IMR-90 (cell line): ENCODE results near the gene HSBP1L1. TPM values are rescaled to one million over a fixed set of nuclear protein-coding genes. Genes with fewer than 3 reads are reported as not detected.

Experiments used
- ATAC-seq: fragments of 200-7000 bp; cut with Tn5 transposase; 2 replicates; pipeline ENCODE4 v1.9.1; 2020; ENCODE audit warnings: low read depth, mild to moderate bottlenecking, moderate library complexity
- BruUV-seq: library from RNA; stranded (reverse); fragments of 400-500 nt; replicated peaks from 2 replicates; lab custom pipeline; 2021; lab: Mats Ljungman, UMichigan
- CTCF ChIA-PET: fragments of 300-600 bp; formaldehyde crosslinking; extraction: SDS; loops from one replicate; lab custom pipeline; 2021; ENCODE audit warnings: antibody characterized with exemption; lab: Yijun Ruan, JAX
- POLR2A ChIA-PET: fragments of 300-600 bp; sonication (Branson Sonifier 250); formaldehyde crosslinking; loops from one replicate; lab custom pipeline; 2022; ENCODE audit warnings: antibody characterized with exemption; ENCODE audit not compliant: unreplicated experiment; lab: Charles Lee
- DNase-seq: peaks from one replicate; pipeline ENCODE4 v3.0.0; 2013
- H2AFZ ChIP-seq: replicated peaks from 2 replicates; pipeline ENCODE3; 2013; ENCODE audit warnings: low read length, mild to moderate bottlenecking; ENCODE audit not compliant: poor library complexity
- H2AK5ac ChIP-seq: 2 replicates; pipeline ENCODE4 v1.6.1; 2013; ENCODE audit warnings: low read depth, low read length, inconsistent platforms
- H2AK9ac ChIP-seq: replicated peaks from 2 replicates; pipeline ENCODE3; 2013; ENCODE audit warnings: mild to moderate bottlenecking, low read depth, low read length, moderate library complexity; ENCODE audit not compliant: poor library complexity
- H2BK120ac ChIP-seq: 2 replicates; pipeline ENCODE4 v1.6.1; 2013; ENCODE audit warnings: low read depth, low read length, inconsistent platforms
- H2BK15ac ChIP-seq: 3 replicates; pipeline ENCODE4 v1.6.1; 2013; ENCODE audit warnings: low read depth, low read length, inconsistent platforms
- H2BK20ac ChIP-seq: 2 replicates; pipeline ENCODE4 v1.6.1; 2013; ENCODE audit warnings: low read depth, mild to moderate bottlenecking, inconsistent platforms, low read length, moderate library complexity
- H2BK5ac ChIP-seq: 2 replicates; pipeline ENCODE4 v1.6.1; 2013; ENCODE audit warnings: mild to moderate bottlenecking, low read depth, low read length, inconsistent platforms; ENCODE audit not compliant: poor library complexity, severe bottlenecking
- H3K14ac ChIP-seq: replicated peaks from 2 replicates; pipeline ENCODE4 v1.6.1; 2013; ENCODE audit warnings: low read depth, low read length, inconsistent platforms
- H3K18ac ChIP-seq: 2 replicates; pipeline ENCODE4 v1.6.1; 2013; ENCODE audit warnings: low read depth, low read length, control low read depth
- H3K23ac ChIP-seq: 2 replicates; pipeline ENCODE4 v1.6.1; 2013; ENCODE audit warnings: low read depth, low read length, inconsistent platforms
- H3K27ac ChIP-seq: 2 replicates; pipeline ENCODE4 v1.5.1; 2013; ENCODE audit warnings: mild to moderate bottlenecking, control low read depth, low read length; ENCODE audit not compliant: insufficient read depth
- H3K27me3 ChIP-seq: 2 replicates; pipeline ENCODE4 v1.6.1; 2013; ENCODE audit warnings: low read length; ENCODE audit not compliant: control insufficient read depth, insufficient read depth
- H3K36me3 ChIP-seq: 2 replicates; pipeline ENCODE4 v1.6.1; 2013; ENCODE audit warnings: low read length, mixed read lengths; ENCODE audit not compliant: control insufficient read depth, insufficient read depth
- H3K4ac ChIP-seq: 2 replicates; pipeline ENCODE4 v1.6.1; 2013; ENCODE audit warnings: low read depth, low read length, inconsistent platforms
- H3K4me1 ChIP-seq: 2 replicates; pipeline ENCODE4 v1.6.1; 2013; ENCODE audit warnings: low read length, mixed read lengths; ENCODE audit not compliant: control insufficient read depth, insufficient read depth
- H3K4me2 ChIP-seq: 2 replicates; pipeline ENCODE4 v1.6.1; 2013; ENCODE audit warnings: low read depth, mild to moderate bottlenecking, control low read depth, low read length, moderate library complexity
- H3K4me3 ChIP-seq: 2 replicates; pipeline ENCODE4 v1.5.1; 2013; ENCODE audit warnings: low read depth, mild to moderate bottlenecking, control low read depth, low read length, moderate library complexity; ENCODE audit not compliant: insufficient read depth
- H3K56ac ChIP-seq: 2 replicates; pipeline ENCODE4 v1.6.1; 2013; ENCODE audit warnings: low read length, inconsistent platforms; ENCODE audit not compliant: insufficient read depth; ENCODE audit errors: extremely low read depth
- H3K79me1 ChIP-seq, 2 experiments: 2 replicates each; pipeline ENCODE4 v1.6.1; 2013; ENCODE audit warnings: low read length in 2 of 2, inconsistent platforms in 1 of 2, low read depth in 1 of 2
- H3K9ac ChIP-seq: 2 replicates; pipeline ENCODE4 v1.6.1; 2013; ENCODE audit warnings: low read depth, low read length, control low read depth
- H3K9me1 ChIP-seq: 2 replicates; pipeline ENCODE4 v1.6.1; 2013; ENCODE audit warnings: low read length, inconsistent platforms; ENCODE audit not compliant: insufficient read depth
- H3K9me3 ChIP-seq: 2 replicates; pipeline ENCODE4 v1.6.1; 2013; ENCODE audit warnings: low read length; ENCODE audit not compliant: control insufficient read depth, insufficient read depth
- H4K20me1 ChIP-seq: 2 replicates; pipeline ENCODE4 v1.6.1; 2013; ENCODE audit warnings: low read length, inconsistent platforms; ENCODE audit not compliant: insufficient read depth
- H4K5ac ChIP-seq: 2 replicates; pipeline ENCODE4 v1.6.1; 2013; ENCODE audit warnings: mild to moderate bottlenecking, low read depth, low read length, control low read depth
- H4K8ac ChIP-seq, 2 experiments: 2 replicates each; pipeline ENCODE4 v1.6.1; 2013; ENCODE audit warnings: low read depth in 2 of 2, low read length in 2 of 2, control low read depth in 1 of 2, inconsistent platforms in 1 of 2
- H4K91ac ChIP-seq: 2 replicates; pipeline ENCODE4 v1.6.1; 2013; ENCODE audit warnings: low read depth, low read length, inconsistent platforms; ENCODE audit not compliant: insufficient read depth
- BHLHE40 ChIP-seq: fragments of 150-350 bp; IDR thresholded peaks from 2 replicates; pipeline ENCODE4 v1.6.1; 2016; ENCODE audit warnings: mild to moderate bottlenecking, low read depth, low read length
- FOS ChIP-seq: fragments of 150-350 bp; IDR thresholded peaks from 2 replicates; pipeline ENCODE4 v1.6.1; 2016; ENCODE audit warnings: low read depth, low read length
- NFE2L2 ChIP-seq: fragments of 150-350 bp; IDR thresholded peaks from 2 replicates; pipeline ENCODE4 v1.6.1; 2016; ENCODE audit warnings: low read depth, mild to moderate bottlenecking, low read length
- RAD21 ChIP-seq: IDR thresholded peaks from 2 replicates; pipeline ENCODE4 v1.6.1; 2012; ENCODE audit warnings: low read length, improper control_type of control experiment
- RFX5 ChIP-seq: IDR thresholded peaks from 2 replicates; pipeline ENCODE4 v1.8.0; 2012; ENCODE audit warnings: low read depth, mild to moderate bottlenecking, low read length, moderate library complexity
- WGBS, 2 experiments: methylation state at CpG; one replicate each; pipeline versions ENCODE4 v1.1.5 to v1.1.7; 2013; ENCODE audit warnings: missing lambda C conversion rate in 2 of 2; ENCODE audit not compliant: insufficient read length in 1 of 2; ENCODE audit errors: extremely low coverage in 2 of 2; 5-methylcytosine and 5-hydroxymethylcytosine counted together
- dilution Hi-C: fragments of 300-500 bp; cut with HindIII; formaldehyde crosslinking; loops from one replicate; pipeline ENCODE4 v1.14.3; 2018; ENCODE audit warnings: low sequenced_read_pairs; ENCODE audit not compliant: unreplicated experiment
- in situ Hi-C: fragments of 300-500 bp; cut with MboI; formaldehyde crosslinking; loops from 3 replicates; pipeline ENCODE4 v1.14.3; 2019; ENCODE audit warnings: low sequenced_read_pairs, inconsistent platforms, mixed read lengths
- intact Hi-C: fragments of 100-400 bp; cut with micrococcal nuclease; formaldehyde crosslinking; loops from 2 replicates; pipeline ENCODE4 v1.10.0; 2022
- polyA plus RNA-seq, 3 experiments: library from polyadenylated mRNA; depleted of rRNA; stranded (reverse); fragments of >200 nt; gene quantifications; 2 replicates each; pipeline ENCODE4 v1.2.3, GENCODE V29; 2012; ENCODE audit warnings: low replicate concordance in 1 of 3
- total RNA-seq: library from RNA; depleted of rRNA; stranded (reverse); fragments of >200 nt; gene quantifications from 2 replicates; pipeline ENCODE4 v1.2.3, GENCODE V29; 2012
- TF ChIP-seq, protein P1 (sequence below): conservative IDR thresholded peaks from 2 replicates; pipeline ENCODE4 v1.5.1; 2012; ENCODE audit warnings: mild to moderate bottlenecking, low read depth, low read length, improper control_type of control experiment
- TF ChIP-seq, protein P2 (sequence below): fragments of 150-350 bp; IDR thresholded peaks from 2 replicates; pipeline ENCODE4 v1.6.1; 2016; ENCODE audit warnings: low read depth, mild to moderate bottlenecking, low read length, moderate library complexity, borderline replicate concordance

Gene HSBP1L1
- total and polyA plus RNA-seq, 2 of the 4 experiments (the other 2 are of a cell fraction): 8.6 to 18.0 TPM

DNA sequence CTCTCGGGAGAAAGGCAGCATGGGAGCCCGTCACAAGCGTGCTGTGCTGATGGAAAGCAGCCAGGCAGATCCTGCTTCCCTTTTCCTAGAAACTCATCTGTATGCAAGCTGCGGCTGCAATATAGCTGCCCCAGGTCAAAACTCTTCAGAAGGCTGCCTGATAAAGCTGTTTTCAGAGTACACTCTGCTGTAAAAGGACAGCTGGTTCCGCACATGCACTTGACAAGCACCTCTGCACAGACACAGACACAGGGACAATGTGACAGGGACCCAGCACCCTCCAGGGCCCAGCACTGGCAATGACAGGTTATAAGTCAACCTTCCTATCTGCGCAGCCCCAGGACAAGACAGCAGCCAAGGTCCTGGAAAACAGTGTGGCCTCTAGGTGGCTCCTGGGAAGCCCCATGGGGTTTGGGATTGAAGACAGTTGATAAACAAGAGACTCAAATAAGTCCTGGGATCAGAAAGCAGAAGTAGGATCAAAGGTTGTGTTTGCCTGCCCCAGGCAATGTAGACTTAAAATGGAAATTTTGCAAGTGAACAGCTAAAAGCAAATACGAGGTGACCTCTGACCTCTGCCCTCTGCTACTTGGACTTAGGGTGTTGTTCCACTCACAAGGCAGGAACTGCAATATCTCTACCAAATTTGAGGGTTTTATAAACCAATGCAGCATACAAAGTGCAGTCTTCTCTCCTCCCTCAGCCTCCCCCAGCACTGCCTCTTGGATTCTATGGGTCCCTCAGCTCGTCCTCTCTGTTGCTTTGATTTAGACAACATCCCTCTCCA, 29.9 kb upstream of the HSBP1L1 start:
- H2BK5ac ChIP-seq: no peak overlapping the region
- no peak overlapping the region for H2AFZ ChIP-seq
- CTCF ChIA-PET: no interaction called here
- H2BK20ac ChIP-seq: no peak overlapping the region
- POLR2A ChIA-PET: no interaction called here
- H3K9ac ChIP-seq: no peak overlapping the region
- no peaks in the 10 kb centered on the region for H3K4me1 ChIP-seq
- dilution Hi-C loops: no loop called here
- H3K4me2 ChIP-seq: no peak overlapping the region
- TF ChIP-seq, protein P1, sequence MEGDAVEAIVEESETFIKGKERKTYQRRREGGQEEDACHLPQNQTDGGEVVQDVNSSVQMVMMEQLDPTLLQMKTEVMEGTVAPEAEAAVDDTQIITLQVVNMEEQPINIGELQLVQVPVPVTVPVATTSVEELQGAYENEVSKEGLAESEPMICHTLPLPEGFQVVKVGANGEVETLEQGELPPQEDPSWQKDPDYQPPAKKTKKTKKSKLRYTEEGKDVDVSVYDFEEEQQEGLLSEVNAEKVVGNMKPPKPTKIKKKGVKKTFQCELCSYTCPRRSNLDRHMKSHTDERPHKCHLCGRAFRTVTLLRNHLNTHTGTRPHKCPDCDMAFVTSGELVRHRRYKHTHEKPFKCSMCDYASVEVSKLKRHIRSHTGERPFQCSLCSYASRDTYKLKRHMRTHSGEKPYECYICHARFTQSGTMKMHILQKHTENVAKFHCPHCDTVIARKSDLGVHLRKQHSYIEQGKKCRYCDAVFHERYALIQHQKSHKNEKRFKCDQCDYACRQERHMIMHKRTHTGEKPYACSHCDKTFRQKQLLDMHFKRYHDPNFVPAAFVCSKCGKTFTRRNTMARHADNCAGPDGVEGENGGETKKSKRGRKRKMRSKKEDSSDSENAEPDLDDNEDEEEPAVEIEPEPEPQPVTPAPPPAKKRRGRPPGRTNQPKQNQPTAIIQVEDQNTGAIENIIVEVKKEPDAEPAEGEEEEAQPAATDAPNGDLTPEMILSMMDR: no peak
- no peak for TF ChIP-seq FOS
- no peak for TF ChIP-seq BHLHE40
- TF ChIP-seq NFE2L2: no peak
- TF ChIP-seq, protein P2, sequence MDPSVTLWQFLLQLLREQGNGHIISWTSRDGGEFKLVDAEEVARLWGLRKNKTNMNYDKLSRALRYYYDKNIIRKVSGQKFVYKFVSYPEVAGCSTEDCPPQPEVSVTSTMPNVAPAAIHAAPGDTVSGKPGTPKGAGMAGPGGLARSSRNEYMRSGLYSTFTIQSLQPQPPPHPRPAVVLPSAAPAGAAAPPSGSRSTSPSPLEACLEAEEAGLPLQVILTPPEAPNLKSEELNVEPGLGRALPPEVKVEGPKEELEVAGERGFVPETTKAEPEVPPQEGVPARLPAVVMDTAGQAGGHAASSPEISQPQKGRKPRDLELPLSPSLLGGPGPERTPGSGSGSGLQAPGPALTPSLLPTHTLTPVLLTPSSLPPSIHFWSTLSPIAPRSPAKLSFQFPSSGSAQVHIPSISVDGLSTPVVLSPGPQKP: no peak
- TF ChIP-seq RFX5: no peak
- no peak for TF ChIP-seq RAD21
- no peak overlapping the region for H4K8ac ChIP-seq
- no peak overlapping the region for H4K91ac ChIP-seq
- intact Hi-C loops: no loop called here
- no peak overlapping the region for H4K5ac ChIP-seq
- no TSS peak for BruUV-seq
- no peak overlapping the region for H2BK15ac ChIP-seq
- H3K79me1 ChIP-seq: peaks cover 23 to 52% of the 10 kb centered on the region in 2 experiments
- no peak overlapping the region for H3K56ac ChIP-seq
- peaks cover 17% of the 10 kb centered on the region for H3K9me3 ChIP-seq
- no peak overlapping the region for H2AK5ac ChIP-seq
- H3K36me3 ChIP-seq: peaks cover 33% of the 10 kb centered on the region
- DNase-seq: no peak
- no peak overlapping the region for H3K18ac ChIP-seq
- no peak overlapping the region for H3K4me3 ChIP-seq
- H3K23ac ChIP-seq: no peak overlapping the region
- H2BK120ac ChIP-seq: no peak overlapping the region
- H3K27me3 ChIP-seq: no peaks in the 10 kb centered on the region
- 72% methylated on average over 2 of the region's 8 CpGs; no CpG with 5 or more reads in 1 of the 2 experiments for WGBS, 2 experiments
- no peak overlapping the region for H3K27ac ChIP-seq
- ATAC-seq: no peak
- H3K14ac ChIP-seq: no peak overlapping the region
- H4K20me1 ChIP-seq: peaks cover 34% of the 10 kb centered on the region
- H2AK9ac ChIP-seq: peak overlapping the region; percentile 62
- H3K9me1 ChIP-seq: peaks cover 6% of the 10 kb centered on the region
- no peak overlapping the region for H3K4ac ChIP-seq
- in situ Hi-C loops: no loop called here
